GM19238 (cell line): ENCODE results near the gene ZBTB4.
"Not testable (repeated sequence)": the region's sequence is repeated elsewhere in the genome, so short reads cannot be mapped to it uniquely, and the experiment has no call there.

Experiments used
- DNase-seq: peaks from one replicate; pipeline ENCODE4 v3.0.0; 2011; ENCODE audit warnings: low spot score; ENCODE audit not compliant: insufficient read length

Gene ZBTB4

GRCh38 chr17:7469843-7470242 is 9.6 kb downstream of the ZBTB4 start:
- not testable (repeated sequence) for DNase-seq

GRCh38 chr17:7468804-7469389 is 10.5 kb downstream of the ZBTB4 start:
- no peak for DNase-seq

GRCh38 chr17:7468290-7468689 is 11.1 kb downstream of the ZBTB4 start:
- no peak for DNase-seq

GRCh38 chr17:7467498-7467897 is 11.9 kb downstream of the ZBTB4 start:
- no peak for DNase-seq

GRCh38 chr17:7466639-7467341 is 12.6 kb downstream of the ZBTB4 start:
- no peak for DNase-seq

GRCh38 chr17:7466318-7466638 is 13.2 kb downstream of the ZBTB4 start:
- DNase-seq, result no peak

GRCh38 chr17:7465597-7466275 is 13.7 kb downstream of the ZBTB4 start:
- DNase-seq, result no peak

GRCh38 chr17:7464081-7464480 is 15.3 kb downstream of the ZBTB4 start:
- no peak for DNase-seq

GRCh38 chr17:7463372-7463846 is 16.0 kb downstream of the ZBTB4 start:
- no peak for DNase-seq

- DNase-seq, result no peak
These were observed 16.7 kb downstream of the ZBTB4 start for GRCh38 chr17:7462474-7463371.

GRCh38 chr17:7460850-7461660 is 18.4 kb downstream of the ZBTB4 start:
- DNase-seq, result no peak

GRCh38 chr17:7459961-7460545 is 19.4 kb downstream of the ZBTB4 start:
- DNase-seq, result no peak

GRCh38 chr17:7448461-7448860 is 31.0 kb downstream of the ZBTB4 start:
- no peak for DNase-seq

- peak; percentile 44 for DNase-seq
These were observed 33.8 kb downstream of the ZBTB4 start for GRCh38 chr17:7445619-7445968.

GRCh38 chr17:7444682-7445618 is 34.5 kb downstream of the ZBTB4 start, which contains the start of gene CHRNB1:
TSS of gene CHRNB1 (plus strand) at chr17:7445061. CDS start at chr17:7445128, 67 bp downstream.
- DNase-seq, result no peak

GRCh38 chr17:7443499-7444485 is 35.6 kb downstream of the ZBTB4 start:
- no peak for DNase-seq

- no peak for DNase-seq
These were observed 37.3 kb downstream of the ZBTB4 start for GRCh38 chr17:7442142-7442541.

- no peak for DNase-seq
These were observed 38.2 kb downstream of the ZBTB4 start for GRCh38 chr17:7441266-7441665.
